Measurements from ENCODE around the gene PTPRE. TPM values are rescaled to one million over a fixed set of nuclear protein-coding genes. Genes with fewer than 3 reads are reported as not detected.

Gene PTPRE
- total and polyA plus RNA-seq, 10 of the 15 experiments (the other 5 are each of a cell fraction or from before 2014, with no cell fraction given) = 2.9 to 7.6 (median 5.8) TPM

DNA sequence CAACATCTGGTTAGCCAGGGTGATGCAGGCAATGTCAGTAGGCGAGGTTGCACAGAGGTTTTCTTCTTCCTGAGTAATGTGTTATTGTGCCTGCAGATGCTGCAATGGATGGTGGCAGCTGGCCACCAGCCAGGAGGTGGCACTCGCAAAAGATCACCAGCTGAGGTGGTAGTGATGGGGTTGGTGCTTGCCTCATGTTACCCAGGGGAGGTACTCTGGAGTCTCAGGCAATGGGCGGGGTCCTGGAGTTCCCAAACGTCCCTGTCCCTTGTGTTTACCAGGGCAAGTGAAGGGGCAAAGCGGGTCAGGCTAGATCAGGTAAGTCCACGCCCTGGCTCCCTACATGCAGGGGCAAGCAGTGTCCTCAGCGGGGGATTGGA is 35.3 kb upstream of the PTPRE start:
- Histone ChIP-seq H3K4me3 (no peak overlapping the region), H2AFZ (ENCODE audit: control insufficient read depth, low read depth, low read length) (no peak overlapping the region), H3K27ac (ENCODE audit: control insufficient read depth, insufficient read depth) (no peak overlapping the region), H3K4me2 (ENCODE audit: control insufficient read depth, insufficient read depth) (no peak overlapping the region), H4K20me1 (ENCODE audit: control insufficient read depth, insufficient read depth) (no peaks in the 10 kb centered on the region), H3K9me3 (replicated peaks; ENCODE audit: control insufficient read depth, insufficient read depth, low read length) (no peaks in the 10 kb centered on the region; the same call in 2 of the 3 replicates), H3K9ac (ENCODE audit: control insufficient read depth, insufficient read depth, low read length) (no peak overlapping the region), H3K4me1 (ENCODE audit: control insufficient read depth, insufficient read depth, low read length) (no peaks in the 10 kb centered on the region), H3K27me3 (replicated peaks in 1 of 2; ENCODE audit: control insufficient read depth in 2 of 2, insufficient read depth in 2 of 2, low read length in 1 of 2) (no peaks in the 10 kb centered on the region; a peak in 1 of 4 replicates), H3K79me2 (ENCODE audit: control insufficient read depth, insufficient read depth, low read length) (no peaks in the 10 kb centered on the region), H3K36me3 (ENCODE audit: control insufficient read depth in 2 of 2, insufficient read depth in 2 of 2, low read length in 1 of 2) (no peaks in the 10 kb centered on the region)
- ATAC-seq (no peak), DNase-seq (ENCODE audit: low read depth, low spot score) (no peak), FAIRE-seq (no peak)
- no TSS peak for BruUV-seq (replicated peaks)
- WGBS (ENCODE audit: insufficient coverage, insufficient replicate concordance, low lambda C conversion rate, missing lambda C conversion rate) = 14% methylated on average over 7 of the region's 7 CpGs
- ChIA-PET POLR2A (no interaction called here), RAD21 (ENCODE audit: unreplicated experiment) (interaction anchor here (1.2 kb wide), 1 partner anchor 140 kb away, joined by 3 read pairs; no protein-coding TSS in a partner anchor), CTCF (no interaction called here), SMC1A (ENCODE audit: uncharacterized antibody, unreplicated experiment) (no interaction called here)
- intact Hi-C loops (cut with micrococcal nuclease; ENCODE audit: unreplicated experiment) = no loop called here
- in situ Hi-C loops (cut with MboI) = no loop called here
- no peak for TF ChIP-seq FOXM1 (IDR thresholded peaks at IDR 0.05; ENCODE audit: low read depth, low read length)

DNA sequence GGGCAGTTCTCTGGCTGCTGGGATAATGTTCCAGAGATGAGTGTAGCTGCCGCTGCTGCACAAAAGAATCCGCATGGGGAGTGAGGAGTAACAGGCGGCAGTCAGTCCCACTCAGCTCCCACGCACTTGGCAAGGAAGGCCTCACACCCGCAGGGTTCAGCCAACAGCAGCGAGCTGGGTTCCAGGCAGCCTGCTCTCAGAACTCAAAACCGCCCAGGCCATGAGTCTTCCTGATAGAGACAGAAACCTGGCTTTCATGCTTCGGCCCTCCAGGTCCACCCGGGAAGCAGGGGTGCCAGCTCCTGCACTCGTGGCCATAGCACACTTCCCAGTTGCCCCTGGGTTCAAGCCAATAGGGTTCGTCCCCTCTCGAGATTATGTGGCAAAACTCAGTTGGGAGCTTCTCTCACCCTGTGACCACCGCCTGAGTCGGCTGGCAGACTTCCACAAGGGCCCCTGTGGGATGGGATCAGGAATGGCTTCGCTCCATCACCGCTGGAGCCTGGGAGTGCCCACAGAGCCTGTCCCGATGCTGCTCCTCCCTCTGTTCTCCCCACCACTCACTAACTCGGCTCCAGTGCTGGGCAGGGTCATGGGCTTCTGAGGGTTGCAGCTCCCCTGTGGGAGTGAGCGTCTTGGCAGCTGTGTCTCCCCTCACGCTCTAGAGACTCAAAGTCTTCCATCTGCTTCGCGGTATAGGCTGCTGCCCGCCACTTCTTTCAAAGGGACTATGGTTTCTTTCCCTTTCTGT is 34.7 kb upstream of the PTPRE start:
- DNase-seq (ENCODE audit: low read depth, low spot score) (no peak), ATAC-seq (no peak), FAIRE-seq (no peak)
- H3K27me3 ChIP-seq (replicated peaks in 1 of 2; ENCODE audit: control insufficient read depth in 2 of 2, insufficient read depth in 2 of 2, low read length in 1 of 2) = no peaks in the 10 kb centered on the region; a peak in 1 of 4 replicates
- BruUV-seq (replicated peaks) = no TSS peak
- 47% methylated on average over 23 of the region's 23 CpGs for WGBS (ENCODE audit: insufficient coverage, insufficient replicate concordance, low lambda C conversion rate, missing lambda C conversion rate)
- no peaks in the 10 kb centered on the region for H3K36me3 ChIP-seq (ENCODE audit: control insufficient read depth in 2 of 2, insufficient read depth in 2 of 2, low read length in 1 of 2)
- H3K9me3 ChIP-seq (replicated peaks; ENCODE audit: control insufficient read depth, insufficient read depth, low read length) = no peaks in the 10 kb centered on the region; the same call in 2 of the 3 replicates
- in situ Hi-C loops (cut with MboI) = no loop called here
- POLR2A ChIA-PET = no interaction called here
- RAD21 ChIA-PET (ENCODE audit: unreplicated experiment) = interaction anchor here (1.2 kb wide), 1 partner anchor 139 kb away, joined by 3 read pairs; no protein-coding TSS in a partner anchor
- H3K4me1 ChIP-seq (ENCODE audit: control insufficient read depth, insufficient read depth, low read length) = no peaks in the 10 kb centered on the region
- H3K79me2 ChIP-seq (ENCODE audit: control insufficient read depth, insufficient read depth, low read length) = no peaks in the 10 kb centered on the region
- intact Hi-C loops (cut with micrococcal nuclease; ENCODE audit: unreplicated experiment) = no loop called here
- no peak for TF ChIP-seq NR2C1 (IDR thresholded peaks at IDR 0.05)
- no peak for TF ChIP-seq SMAD1 (IDR thresholded peaks at IDR 0.05; ENCODE audit: low read depth, partially characterized antibody)
- no peak for TF ChIP-seq MEF2A (IDR thresholded peaks at IDR 0.05; ENCODE audit: insufficient read depth, low read depth, low read length)
- no peak for TF ChIP-seq POLR2A (IDR thresholded peaks at IDR 0.05; ENCODE audit: low read depth, low read length)
- TF ChIP-seq MTA3 (IDR thresholded peaks at IDR 0.05; ENCODE audit: borderline replicate concordance, low read length) = no peak
- TF ChIP-seq MXI1 (IDR thresholded peaks at IDR 0.05; ENCODE audit: low read depth, low read length) = no peak
- TF ChIP-seq NR2C2 (IDR thresholded peaks at IDR 0.05; ENCODE audit: borderline replicate concordance, control insufficient read depth, insufficient read length, low read depth) = no peak
- TF ChIP-seq LARP7 (IDR thresholded peaks at IDR 0.05) = no peak
- no peak for TF ChIP-seq PAX5 (IDR thresholded peaks at IDR 0.05; ENCODE audit: borderline replicate concordance, low read depth, low read length)
- no peak for TF ChIP-seq CHD2 (IDR thresholded peaks at IDR 0.05; ENCODE audit: borderline replicate concordance, low read depth, low read length)
- TF ChIP-seq YBX1 (IDR thresholded peaks at IDR 0.05) = no peak
- TF ChIP-seq KLF5 (IDR thresholded peaks at IDR 0.05; ENCODE audit: partially characterized antibody) = no peak
- no peak for TF ChIP-seq ZNF207 (IDR thresholded peaks at IDR 0.05; ENCODE audit: borderline replicate concordance)
- H3K27ac ChIP-seq (ENCODE audit: control insufficient read depth, insufficient read depth) = no peak overlapping the region
- no peak overlapping the region for H3K9ac ChIP-seq (ENCODE audit: control insufficient read depth, insufficient read depth, low read length)
- CTCF ChIA-PET = no interaction called here
- H2AFZ ChIP-seq (ENCODE audit: control insufficient read depth, low read depth, low read length) = no peak overlapping the region
- no peaks in the 10 kb centered on the region for H4K20me1 ChIP-seq (ENCODE audit: control insufficient read depth, insufficient read depth)
- SMC1A ChIA-PET (ENCODE audit: uncharacterized antibody, unreplicated experiment) = no interaction called here
- no peak overlapping the region for H3K4me2 ChIP-seq (ENCODE audit: control insufficient read depth, insufficient read depth)
- no peak overlapping the region for H3K4me3 ChIP-seq
